ENCODE data around the gene EPN3. TPM values are rescaled to one million over a fixed set of nuclear protein-coding genes. Genes with fewer than 3 reads are reported as not detected.
A peak's percentile ranks its signal among the peaks of the same experiment; 100 is the strongest.

The EPN3 gene
- total RNA-seq, 2 experiments from 2014 or later: not detected

DNA sequence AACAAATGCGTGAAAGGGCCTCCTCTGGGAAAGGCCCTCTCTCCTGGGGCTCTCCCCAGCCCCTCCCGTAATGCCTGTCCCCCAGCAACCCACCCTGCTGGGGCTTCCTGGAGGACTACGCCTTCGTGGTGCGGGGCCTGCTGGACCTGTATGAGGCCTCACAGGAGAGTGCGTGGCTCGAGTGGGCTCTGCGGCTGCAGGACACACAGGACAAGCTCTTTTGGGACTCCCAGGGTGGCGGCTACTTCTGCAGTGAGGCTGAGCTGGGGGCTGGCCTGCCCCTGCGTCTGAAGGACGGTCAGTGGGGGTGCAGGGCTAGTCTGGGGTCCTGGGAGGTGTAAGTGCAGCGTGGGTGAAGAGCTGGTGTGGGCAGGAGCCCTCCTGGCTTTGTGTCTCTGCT is 19.3 kb downstream of the EPN3 start:
- no peak overlapping the region for H3K27ac Mint-ChIP-seq
- ChIA-PET CTCF (no interaction called here), POLR2A (no interaction called here)
- H3K9me3 Mint-ChIP-seq (ENCODE audit: low read depth): no peaks in the 10 kb centered on the region
- DNase-seq (no peak), ATAC-seq (no peak)
- H3K4me3 Mint-ChIP-seq: no peak overlapping the region
- intact Hi-C loops (cut with DNase I, micrococcal nuclease): no loop called here
- peaks cover 5% of the 10 kb centered on the region for H3K27me3 Mint-ChIP-seq
- peaks cover under 1% of the 10 kb centered on the region for H3K4me1 Mint-ChIP-seq
- H3K36me3 Mint-ChIP-seq (ENCODE audit: low read depth): no peaks in the 10 kb centered on the region

GRCh38 chr17:50554201-50554600 is 21.7 kb downstream of the EPN3 start:
- ChIA-PET POLR2A (no interaction called here), CTCF (no interaction called here)
- Mint-ChIP-seq H3K36me3 (ENCODE audit: low read depth) (no peaks in the 10 kb centered on the region), H3K27me3 (peaks cover 19% of the 10 kb centered on the region), H3K27ac (no peak overlapping the region), H3K9me3 (ENCODE audit: low read depth) (no peaks in the 10 kb centered on the region), H3K4me3 (no peak overlapping the region), H3K4me1 (peaks cover 4% of the 10 kb centered on the region)
- no peak for ATAC-seq
- intact Hi-C loops (cut with DNase I, micrococcal nuclease): no loop called here
- DNase-seq: no peak

GRCh38 chr17:50556803-50557202 is 24.3 kb downstream of the EPN3 start:
- DNase-seq (no peak), ATAC-seq (no peak)
- intact Hi-C loops (cut with DNase I, micrococcal nuclease): no loop called here
- Mint-ChIP-seq H3K4me1 (peaks cover 13% of the 10 kb centered on the region), H3K27me3 (peaks cover 25% of the 10 kb centered on the region), H3K27ac (no peak overlapping the region), H3K36me3 (ENCODE audit: low read depth) (no peaks in the 10 kb centered on the region), H3K4me3 (no peak overlapping the region), H3K9me3 (ENCODE audit: low read depth) (no peaks in the 10 kb centered on the region)
- CTCF ChIA-PET: interaction anchor here (0.6 to 1.3 kb wide), 4 partner anchors 69 to 213 kb away, joined by 3 to 4 read pairs (median 4); no protein-coding TSS in a partner anchor
- POLR2A ChIA-PET: no interaction called here

DNA sequence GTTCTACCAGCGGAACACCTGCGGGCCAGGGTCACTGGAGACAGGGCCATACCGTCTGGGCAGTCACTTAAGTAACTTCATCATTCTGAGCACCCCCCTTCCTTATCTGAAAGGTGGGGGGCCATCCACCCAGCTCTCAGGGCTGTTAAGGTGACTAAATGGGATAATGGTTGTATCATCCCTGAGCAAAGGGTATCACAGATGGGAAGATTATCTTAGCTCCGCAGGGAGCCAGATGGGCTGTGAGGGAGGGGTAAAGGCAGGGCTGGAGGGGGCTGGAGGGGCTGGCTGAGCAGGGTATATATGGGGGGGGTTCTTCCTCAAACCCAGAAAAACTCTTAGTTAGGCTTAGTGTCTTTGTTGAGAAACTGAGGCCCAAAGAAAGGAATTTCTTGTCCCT is 25.1 kb downstream of the EPN3 start:
- intact Hi-C loops (cut with DNase I, micrococcal nuclease): no loop called here
- Mint-ChIP-seq H3K36me3 (ENCODE audit: low read depth) (no peaks in the 10 kb centered on the region), H3K9me3 (ENCODE audit: low read depth) (no peaks in the 10 kb centered on the region), H3K4me1 (peaks cover 18% of the 10 kb centered on the region), H3K27ac (no peak overlapping the region), H3K4me3 (no peak overlapping the region), H3K27me3 (peaks cover 31% of the 10 kb centered on the region)
- DNase-seq (no peak), ATAC-seq (no peak)
- ChIA-PET POLR2A (no interaction called here), CTCF (no interaction called here)

- Mint-ChIP-seq H3K27ac (no peak overlapping the region), H3K36me3 (ENCODE audit: low read depth) (no peaks in the 10 kb centered on the region), H3K4me1 (peaks cover 18% of the 10 kb centered on the region), H3K9me3 (ENCODE audit: low read depth) (no peaks in the 10 kb centered on the region), H3K4me3 (no peak overlapping the region), H3K27me3 (peaks cover 33% of the 10 kb centered on the region)
- DNase-seq (no peak), ATAC-seq (no peak)
- intact Hi-C loops (cut with DNase I, micrococcal nuclease): no loop called here
- ChIA-PET POLR2A (no interaction called here), CTCF (no interaction called here)
Measured at GRCh38 chr17:50558091-50558490, 25.6 kb downstream of the EPN3 start.

GRCh38 chr17:50558581-50558940 is 26.0 kb downstream of the EPN3 start:
- intact Hi-C loops (cut with DNase I, micrococcal nuclease): no loop called here
- POLR2A ChIA-PET: no interaction called here
- no peak for ATAC-seq
- Mint-ChIP-seq H3K4me3 (peak overlapping the region; percentile 12), H3K27ac (no peak overlapping the region), H3K9me3 (ENCODE audit: low read depth) (no peaks in the 10 kb centered on the region), H3K27me3 (peaks cover 37% of the 10 kb centered on the region), H3K4me1 (peaks cover 18% of the 10 kb centered on the region), H3K36me3 (ENCODE audit: low read depth) (no peaks in the 10 kb centered on the region)
- no peak for DNase-seq
- CTCF ChIA-PET: no interaction called here

DNA sequence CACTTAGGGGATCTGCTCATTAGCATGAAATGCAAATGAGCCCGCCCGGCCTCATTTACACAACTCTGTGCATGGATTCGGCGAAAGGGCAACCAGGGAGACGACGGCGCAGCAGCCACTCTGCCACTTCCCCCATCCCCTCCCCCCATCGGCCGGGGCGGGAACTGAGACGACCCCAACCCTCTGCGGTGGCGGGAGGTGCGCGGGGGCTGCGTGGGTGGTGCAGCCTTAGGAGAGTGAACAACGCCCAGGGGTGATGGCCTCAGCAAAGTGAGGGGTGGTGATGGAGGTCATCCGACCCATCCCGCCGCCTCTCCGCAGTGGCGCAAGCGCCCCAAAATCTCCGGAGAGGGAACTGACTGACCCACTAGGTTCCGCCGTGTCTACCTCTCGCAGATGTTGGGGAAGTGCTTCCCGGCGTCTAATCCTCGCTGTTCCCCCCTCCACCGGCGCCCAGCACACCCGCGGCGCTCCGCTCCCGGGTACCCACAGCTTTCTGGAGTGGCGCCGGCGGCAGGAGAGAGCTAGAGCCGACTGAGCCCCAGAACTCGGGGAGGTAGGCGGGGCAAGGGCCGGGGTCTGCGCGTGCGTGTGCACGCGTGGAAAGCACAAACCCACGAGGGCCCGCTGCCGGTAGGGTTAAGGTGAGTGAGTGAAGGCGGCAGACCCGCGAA is 26.5 kb downstream of the EPN3 start:
- Mint-ChIP-seq H3K4me1 (peaks cover 18% of the 10 kb centered on the region), H3K36me3 (ENCODE audit: low read depth) (no peaks in the 10 kb centered on the region), H3K27me3 (peaks cover 41% of the 10 kb centered on the region), H3K27ac (no peak overlapping the region), H3K9me3 (ENCODE audit: low read depth) (no peaks in the 10 kb centered on the region), H3K4me3 (peak overlapping the region; percentile 55)
- intact Hi-C loops (cut with DNase I, micrococcal nuclease): no loop called here
- ChIA-PET CTCF (interaction anchor here (0.5 to 1.2 kb wide), 2 partner anchors 8 to 220 kb away, joined by 3 to 5 read pairs; no protein-coding TSS in a partner anchor), POLR2A (interaction anchor here (0.5 to 0.6 kb wide), 3 partner anchors 131 to 308 kb away, joined by 3 read pairs; no protein-coding TSS in a partner anchor)
- ATAC-seq (no peak), DNase-seq (peak; percentile 48)

- peak; percentile 59 for DNase-seq
- POLR2A ChIA-PET: interaction anchor here (0.5 to 0.8 kb wide), 4 partner anchors 132 to 307 kb away, joined by 3 to 4 read pairs (median 3); partner anchors contain the start of gene TOB1
- H3K9me3 Mint-ChIP-seq (ENCODE audit: low read depth): no peaks in the 10 kb centered on the region
- intact Hi-C loops (cut with DNase I, micrococcal nuclease): loop anchor here (1.0 to 5.0 kb wide), 5 partner anchors 12 to 77 kb away; partner anchors contain the start of gene SPATA20 (in 1 of the 2)
- peaks cover 18% of the 10 kb centered on the region for H3K4me1 Mint-ChIP-seq
- H3K27me3 Mint-ChIP-seq: peaks cover 46% of the 10 kb centered on the region
- ATAC-seq: peak; percentile 35
- CTCF ChIA-PET: interaction anchor here (1.0 to 1.7 kb wide), 6 partner anchors 9 to 86 kb away, joined by 3 to 8 read pairs (median 4); no protein-coding TSS in a partner anchor
- H3K36me3 Mint-ChIP-seq (ENCODE audit: low read depth): no peaks in the 10 kb centered on the region
- H3K27ac Mint-ChIP-seq: no peak overlapping the region
- peak overlapping the region; percentile 55 for H3K4me3 Mint-ChIP-seq
Measured at GRCh38 chr17:50559674-50560184, 27.2 kb downstream of the EPN3 start.

DNA sequence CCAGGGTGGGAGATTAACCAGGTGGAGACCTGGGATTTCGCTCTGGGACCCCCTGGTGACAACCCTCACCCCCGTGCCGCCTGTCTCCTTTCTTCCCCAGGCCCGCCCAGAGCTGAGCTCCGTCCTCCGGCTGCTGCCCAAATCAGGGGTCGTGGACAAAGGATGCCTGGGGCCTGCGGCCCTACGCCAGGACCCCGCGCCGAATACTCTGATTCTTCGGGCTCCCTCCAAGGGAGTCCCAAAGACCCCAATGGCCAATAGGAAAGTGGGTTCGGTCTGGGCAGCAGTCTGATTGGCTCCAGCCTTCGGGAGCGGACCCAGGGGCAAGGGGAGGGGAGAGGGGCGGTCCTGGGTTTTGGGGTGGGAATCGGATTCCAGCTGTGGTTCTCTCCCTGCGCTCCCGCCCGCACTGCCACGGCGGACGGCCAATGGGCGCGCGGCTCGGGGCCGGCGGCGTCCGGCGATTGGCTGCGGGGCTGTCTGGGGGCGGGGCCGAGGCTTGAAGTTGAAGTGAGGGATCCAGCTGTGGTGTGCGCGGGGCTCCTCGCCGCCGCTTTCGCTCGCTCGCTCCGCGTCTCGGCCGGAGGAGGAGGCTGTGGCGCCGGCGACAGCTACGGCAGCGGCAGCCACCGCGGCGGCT is 27.8 kb downstream of the EPN3 start, which contains the start of gene CACNA1G:
Gene CACNA1G (plus strand): TSS at position 531 of the 640 bp plus-strand sequence. CDS start 745 bp downstream, outside the sequence.
- intact Hi-C loops (cut with DNase I, micrococcal nuclease): loop anchor here (1.0 to 5.0 kb wide), 5 partner anchors 13 to 78 kb away; partner anchors contain the start of gene SPATA20 (in 1 of the 2)
- peak; percentile 93 for DNase-seq
- no peaks in the 10 kb centered on the region for H3K9me3 Mint-ChIP-seq (ENCODE audit: low read depth)
- peak; percentile 94 for ATAC-seq
- ChIA-PET POLR2A (interaction anchor here (0.8 kb wide), 1 partner anchor 306 kb away, joined by 4 read pairs; the partner anchor contains the start of gene TOB1), CTCF (interaction anchor here (1.0 to 1.7 kb wide), 6 partner anchors 10 to 85 kb away, joined by 3 to 8 read pairs (median 4); no protein-coding TSS in a partner anchor)
- H3K27me3 Mint-ChIP-seq: peaks cover 51% of the 10 kb centered on the region
- peak within 1 kb of the TSS; percentile 55 for H3K4me3 Mint-ChIP-seq
- no peaks in the 10 kb centered on the region for H3K36me3 Mint-ChIP-seq (ENCODE audit: low read depth)
- no peak within 1 kb of the TSS for H3K27ac Mint-ChIP-seq
- H3K4me1 Mint-ChIP-seq: peaks cover 21% of the 10 kb centered on the region

GRCh38 chr17:50560931-50561745 is 28.6 kb downstream of the EPN3 start:
- ATAC-seq (no peak), DNase-seq (peak; percentile 40)

DNA sequence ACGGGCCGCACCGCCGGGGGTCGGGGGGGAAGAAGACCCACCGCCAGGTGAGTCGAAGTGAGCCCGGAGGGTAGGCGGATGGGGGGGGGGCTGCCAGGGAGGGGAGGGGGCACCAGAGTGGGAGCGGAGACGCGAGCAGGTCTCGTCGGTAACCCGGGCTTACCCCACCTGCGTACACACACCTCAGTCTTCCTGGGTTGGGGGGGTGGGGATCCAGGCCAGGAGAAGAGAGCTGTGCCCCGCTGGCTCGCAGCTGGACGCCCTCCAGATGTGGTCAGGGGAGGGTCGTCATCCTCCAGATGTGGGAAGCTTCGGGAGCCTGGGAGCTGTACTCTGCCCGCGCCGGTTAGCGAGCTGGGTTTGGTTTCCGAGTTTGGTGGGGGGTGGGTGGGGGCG is 29.2 kb downstream of the EPN3 start:
- intact Hi-C loops (cut with DNase I, micrococcal nuclease): loop anchor here in 1 of 2 experiments (5.0 kb wide), 1 partner anchor 66 kb away; no protein-coding TSS in a partner anchor
- CTCF ChIA-PET: interaction anchor here (0.9 to 1.8 kb wide), 6 partner anchors 16 to 133 kb away, joined by 3 to 9 read pairs (median 4); no protein-coding TSS in a partner anchor
- no peak for DNase-seq
- Mint-ChIP-seq H3K4me3 (no peak overlapping the region), H3K27me3 (peaks cover 55% of the 10 kb centered on the region), H3K9me3 (ENCODE audit: low read depth) (no peaks in the 10 kb centered on the region), H3K4me1 (peaks cover 21% of the 10 kb centered on the region), H3K36me3 (ENCODE audit: low read depth) (no peaks in the 10 kb centered on the region), H3K27ac (no peak overlapping the region)
- POLR2A ChIA-PET: no interaction called here
- ATAC-seq: no peak

More at GRCh38 chr17:50560931-50561745, 28.6 kb downstream of the EPN3 start:
- intact Hi-C loops (cut with DNase I, micrococcal nuclease): loop anchor here (1.0 to 5.0 kb wide), 5 partner anchors 14 to 79 kb away; partner anchors contain the start of gene SPATA20 (in 1 of the 2)
- H3K27ac Mint-ChIP-seq: no peak overlapping the region
- H3K27me3 Mint-ChIP-seq: peaks cover 54% of the 10 kb centered on the region
- POLR2A ChIA-PET: no interaction called here
- H3K4me1 Mint-ChIP-seq: peaks cover 21% of the 10 kb centered on the region
- H3K9me3 Mint-ChIP-seq (ENCODE audit: low read depth): no peaks in the 10 kb centered on the region
- H3K36me3 Mint-ChIP-seq (ENCODE audit: low read depth): no peaks in the 10 kb centered on the region
- CTCF ChIA-PET: interaction anchor here (1.0 to 1.7 kb wide), 5 partner anchors 19 to 82 kb away, joined by 3 to 8 read pairs (median 3); no protein-coding TSS in a partner anchor
- H3K4me3 Mint-ChIP-seq: no peak overlapping the region

Measured in activated CD4-positive, alpha-beta T cell treated with anti-CD3 and anti-CD28 coated beads for 36 hours (primary cell).